Endothelial cell of umbilical vein (primary cell): ENCODE measurements around the gene DENND1B. TPM values are rescaled to one million over a fixed set of nuclear protein-coding genes. Genes with fewer than 3 reads are reported as not detected.

ENCODE experiments used
- BruUV-seq: library from RNA; stranded (reverse); fragments of 400-500 nt; replicated peaks from 2 replicates; lab custom pipeline; 2021; lab: Mats Ljungman, UMichigan
- CTCF ChIA-PET: fragments of 300-600, 350-600 bp; sonication (Branson Sonifier 250); formaldehyde crosslinking; loops from one replicate; lab custom pipeline; 2021; ENCODE audit warnings: antibody characterized with exemption, inconsistent platforms; lab: Charles Lee
- POLR2A ChIA-PET: fragments of 300-600, 350-600 bp; sonication (Branson Sonifier 250); formaldehyde crosslinking; loops from one replicate; lab custom pipeline; 2021; ENCODE audit warnings: antibody characterized with exemption, inconsistent platforms; lab: Charles Lee
- DNase-seq: peaks from one replicate; pipeline ENCODE4 v3.0.0-alpha.2; 2011; ENCODE audit warnings: low read depth, low spot score
- FAIRE-seq: peaks from 2 replicates; lab custom pipeline; 2011; peaks lifted over from hg19 to GRCh38; lab: Jason Lieb, UNC
- H2AFZ ChIP-seq: 2 replicates; pipeline ENCODE4 v1.6.0; 2012; ENCODE audit warnings: low read depth, low read length, control low read depth, inconsistent platforms
- H3K27ac ChIP-seq: 2 replicates; pipeline ENCODE4 v1.5.1; 2011; ENCODE audit warnings: low read depth, mild to moderate bottlenecking, control low read depth, low read length, moderate library complexity; ENCODE audit not compliant: insufficient read depth
- H3K27me3 ChIP-seq, 2 experiments: 2 replicates each; pipeline versions ENCODE4 v1.6.0 to v1.6.1; 2011; ENCODE audit warnings: low read length in 2 of 2, mixed read lengths in 1 of 2; ENCODE audit not compliant: control insufficient read depth in 2 of 2, insufficient read depth in 2 of 2
- H3K36me3 ChIP-seq, 2 experiments: 2 replicates in 1 of 2; 3 replicates in 1 of 2; pipeline ENCODE4 v1.5.1; 2011; ENCODE audit warnings: low read length in 2 of 2, mild to moderate bottlenecking in 1 of 2, moderate library complexity in 1 of 2; ENCODE audit not compliant: control insufficient read depth in 2 of 2, insufficient read depth in 2 of 2; ENCODE audit errors: extremely low read depth in 1 of 2
- H3K4me1 ChIP-seq: 3 replicates; pipeline ENCODE4 v1.5.1; 2011; ENCODE audit warnings: mild to moderate bottlenecking, low read length; ENCODE audit not compliant: control insufficient read depth, insufficient read depth; ENCODE audit errors: extremely low read depth
- H3K4me2 ChIP-seq: 2 replicates; pipeline ENCODE4 v1.6.1; 2011; ENCODE audit warnings: low read length, control low read depth, mixed read lengths; ENCODE audit not compliant: insufficient read depth
- H3K4me3 ChIP-seq, 3 experiments: fragments of 200-600 bp in 1 of 3; sonication (generic), shearing (Covaris generic) in 1 of 3; replicated peaks in 1 of 3; 2 replicates each; pipeline ENCODE4 v1.5.1; 2011 to 2016; ENCODE audit warnings: control low read depth in 3 of 3, low read length in 3 of 3, mild to moderate bottlenecking in 2 of 3, inconsistent platforms in 1 of 3, low read depth in 1 of 3, moderate library complexity in 1 of 3; ENCODE audit not compliant: insufficient read depth in 1 of 3
- H3K79me2 ChIP-seq: 2 replicates; pipeline ENCODE4 v1.6.0; 2012; ENCODE audit warnings: low read length, inconsistent platforms; ENCODE audit not compliant: control insufficient read depth, insufficient read depth
- H3K9ac ChIP-seq: replicated peaks from 2 replicates; pipeline ENCODE3; 2011; ENCODE audit warnings: low read length, control low read depth; ENCODE audit not compliant: insufficient read depth; ENCODE audit errors: extremely low read depth
- H3K9me1 ChIP-seq: replicated peaks from 3 replicates; pipeline ENCODE4 v1.6.0; 2011; ENCODE audit warnings: mild to moderate bottlenecking, low read length; ENCODE audit not compliant: control insufficient read depth, insufficient read depth; ENCODE audit errors: extremely low read depth
- H3K9me3 ChIP-seq: replicated peaks from 2 replicates; pipeline ENCODE4 v1.5.1; 2012; ENCODE audit warnings: low read length, inconsistent platforms; ENCODE audit not compliant: control insufficient read depth, insufficient read depth
- H4K20me1 ChIP-seq: replicated peaks from 2 replicates; pipeline ENCODE3; 2011; ENCODE audit warnings: mild to moderate bottlenecking, low read length; ENCODE audit not compliant: control insufficient read depth, insufficient read depth; ENCODE audit errors: extremely low read depth
- EZH2 ChIP-seq: IDR thresholded peaks from 2 replicates; pipeline ENCODE4 v1.6.1; 2012; ENCODE audit warnings: borderline replicate concordance, low read depth, mild to moderate bottlenecking, moderate library complexity, low read length, inconsistent platforms; ENCODE audit not compliant: severe bottlenecking
- FOS ChIP-seq: IDR thresholded peaks from 2 replicates; pipeline ENCODE4 v1.6.1; 2011; ENCODE audit warnings: mild to moderate bottlenecking, low read length, moderate library complexity, borderline replicate concordance; ENCODE audit not compliant: insufficient read depth
- GATA2 ChIP-seq: IDR thresholded peaks from 2 replicates; pipeline ENCODE4 v1.7.0; 2011; ENCODE audit warnings: low read depth, mild to moderate bottlenecking, moderate library complexity, mixed read lengths, low read length; ENCODE audit not compliant: insufficient read length, insufficient read depth
- MYC ChIP-seq: IDR thresholded peaks from one replicate; pipeline ENCODE4 v1.6.1; 2011; ENCODE audit warnings: mild to moderate bottlenecking, low read depth, low read length
- dilution Hi-C: fragments of 300-500 bp; cut with MboI; formaldehyde crosslinking; loops from one replicate; pipeline ENCODE4 v1.15.0; 2019; ENCODE audit warnings: low sequenced_read_pairs; ENCODE audit not compliant: extremely low pct_ligation_motif_present
- intact Hi-C: fragments of 100-400 bp; cut with micrococcal nuclease; formaldehyde crosslinking; loops from one replicate; pipeline ENCODE4 v1.10.0; 2022
- polyA plus RNA-seq, 4 experiments: library from polyadenylated mRNA; depleted of rRNA in 3 of 4; stranded (reverse) in 3 of 4; unstranded in 1 of 4; fragments of >200 nt; gene quantifications; 2 replicates each; pipeline versions ENCODE4 v1.2.1 to v1.2.3, GENCODE V29; 2011 to 2012; ENCODE audit warnings: missing spikeins in 1 of 4
- total RNA-seq: library from RNA; stranded (reverse); gene quantifications from 2 replicates; pipeline ENCODE4 v1.2.3, GENCODE V29; 2021
- TF ChIP-seq, protein P1 (sequence below): IDR thresholded peaks from 2 replicates; pipeline ENCODE4 v1.6.1; 2011; ENCODE audit not compliant: insufficient read depth, insufficient read length
- TF ChIP-seq, protein P2 (sequence below), 2 donors: IDR thresholded peaks; 1 replicate in 1 of 2; 2 replicates in 1 of 2; pipeline ENCODE4 v1.5.1; 2011; ENCODE audit warnings: low read length in 2 of 2, mild to moderate bottlenecking in 2 of 2, moderate library complexity in 2 of 2, control low read depth in 1 of 2, inconsistent platforms in 1 of 2, low read depth in 1 of 2; ENCODE audit not compliant: insufficient read depth in 1 of 2; ENCODE audit errors: extremely low read depth in 1 of 2

Gene DENND1B
- total and polyA plus RNA-seq, 2 donors (not counting 3 experiments of a cell fraction or from before 2014, with no cell fraction given) = 0.97 to 3.3 TPM

DNA sequence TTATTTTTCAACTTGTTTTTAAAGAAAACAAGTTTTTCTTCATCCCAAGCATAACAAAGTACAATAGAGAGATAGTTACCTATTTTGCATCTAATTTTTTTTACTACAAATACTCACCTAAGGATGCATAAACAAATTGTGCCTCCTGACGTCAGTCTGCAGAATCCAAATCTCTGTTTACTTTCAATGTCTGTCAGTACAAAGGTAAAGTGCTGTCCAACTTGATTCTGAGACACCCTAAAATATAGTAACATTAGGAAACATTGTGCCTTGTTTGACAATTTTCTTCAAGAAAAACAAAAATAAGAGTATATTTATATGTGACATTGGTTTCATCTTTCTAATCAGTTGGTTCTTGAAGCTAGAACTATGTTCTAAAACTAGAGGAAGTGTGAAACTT lies 103.4 kb downstream of the DENND1B start:
- dilution Hi-C loops = no loop called here

More for the DNA sequence above, 103.4 kb downstream of the DENND1B start:
- Histone ChIP-seq H2AFZ (no peak overlapping the region), H3K4me2 (no peak overlapping the region), H3K36me3 (no peaks in the 10 kb centered on the region), H3K27ac (no peak overlapping the region), H3K9me1 (no peaks in the 10 kb centered on the region), H3K4me1 (no peaks in the 10 kb centered on the region), H3K9ac (no peak overlapping the region), H4K20me1 (no peaks in the 10 kb centered on the region), H3K27me3 (no peaks in the 10 kb centered on the region), H3K4me3 (no peak overlapping the region), H3K79me2 (no peaks in the 10 kb centered on the region), H3K9me3 (no peaks in the 10 kb centered on the region)
- BruUV-seq = no TSS peak
- TF ChIP-seq FOS (no peak), EZH2 (no peak), MYC (no peak), GATA2 (no peak)
- TF ChIP-seq, protein P1, sequence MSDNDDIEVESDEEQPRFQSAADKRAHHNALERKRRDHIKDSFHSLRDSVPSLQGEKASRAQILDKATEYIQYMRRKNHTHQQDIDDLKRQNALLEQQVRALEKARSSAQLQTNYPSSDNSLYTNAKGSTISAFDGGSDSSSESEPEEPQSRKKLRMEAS = no peak
- TF ChIP-seq, protein P2, sequence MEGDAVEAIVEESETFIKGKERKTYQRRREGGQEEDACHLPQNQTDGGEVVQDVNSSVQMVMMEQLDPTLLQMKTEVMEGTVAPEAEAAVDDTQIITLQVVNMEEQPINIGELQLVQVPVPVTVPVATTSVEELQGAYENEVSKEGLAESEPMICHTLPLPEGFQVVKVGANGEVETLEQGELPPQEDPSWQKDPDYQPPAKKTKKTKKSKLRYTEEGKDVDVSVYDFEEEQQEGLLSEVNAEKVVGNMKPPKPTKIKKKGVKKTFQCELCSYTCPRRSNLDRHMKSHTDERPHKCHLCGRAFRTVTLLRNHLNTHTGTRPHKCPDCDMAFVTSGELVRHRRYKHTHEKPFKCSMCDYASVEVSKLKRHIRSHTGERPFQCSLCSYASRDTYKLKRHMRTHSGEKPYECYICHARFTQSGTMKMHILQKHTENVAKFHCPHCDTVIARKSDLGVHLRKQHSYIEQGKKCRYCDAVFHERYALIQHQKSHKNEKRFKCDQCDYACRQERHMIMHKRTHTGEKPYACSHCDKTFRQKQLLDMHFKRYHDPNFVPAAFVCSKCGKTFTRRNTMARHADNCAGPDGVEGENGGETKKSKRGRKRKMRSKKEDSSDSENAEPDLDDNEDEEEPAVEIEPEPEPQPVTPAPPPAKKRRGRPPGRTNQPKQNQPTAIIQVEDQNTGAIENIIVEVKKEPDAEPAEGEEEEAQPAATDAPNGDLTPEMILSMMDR (IDR thresholded peaks at IDR 0.05; ENCODE audit: extremely low read depth in 1 of 2, insufficient read depth in 1 of 2, low read depth in 1 of 2, low read length in 2 of 2) = no peak
- FAIRE-seq = no peak
- ChIA-PET POLR2A (interaction anchor here (0.5 kb wide), 1 partner anchor 88 kb away, joined by 3 read pairs; no protein-coding TSS in a partner anchor), CTCF (interaction anchor here (1.2 kb wide), 1 partner anchor 197 kb away, joined by 3 read pairs; no protein-coding TSS in a partner anchor)
- intact Hi-C loops = no loop called here
- DNase-seq = no peak
